Neural progenitor cell (in vitro differentiated cells): ENCODE results near the gene PCDHGA4. TPM values are rescaled to one million over a fixed set of nuclear protein-coding genes. Genes with fewer than 3 reads are reported as not detected.

Experiments
- DNase-seq: peaks from one replicate; pipeline ENCODE4 v3.0.0-alpha.2; 2016; ENCODE audit warnings: low spot score
- H2AFZ ChIP-seq: fragments of 200-600 bp; sonication (generic); replicated peaks from 2 replicates; pipeline ENCODE4 v1.6.1; 2016; ENCODE audit warnings: antibody characterized with exemption
- H3F3A ChIP-seq: fragments of 200-600 bp; sonication (generic); 2 replicates; pipeline ENCODE4 v1.6.1; 2016; ENCODE audit warnings: antibody characterized with exemption, low read depth
- H3K27ac ChIP-seq: fragments of 200-600 bp; sonication (generic); 2 replicates; pipeline ENCODE4 v1.5.1; 2016; ENCODE audit warnings: mild to moderate bottlenecking
- H3K27me3 ChIP-seq: fragments of 200-600 bp; sonication (generic); 2 replicates; pipeline ENCODE4 v1.6.1; 2016; ENCODE audit warnings: mild to moderate bottlenecking, moderate library complexity
- H3K36me3 ChIP-seq: fragments of 200-600 bp; sonication (generic); 2 replicates; pipeline ENCODE4 v1.5.1; 2016
- H3K4me1 ChIP-seq: fragments of 200-600 bp; sonication (generic); 2 replicates; pipeline ENCODE4 v1.6.1; 2016; ENCODE audit warnings: mixed run types
- H3K4me2 ChIP-seq: fragments of 200-600 bp; sonication (generic); 2 replicates; pipeline ENCODE4 v1.6.1; 2016
- H3K4me3 ChIP-seq: fragments of 200-600 bp; sonication (generic); 2 replicates; pipeline ENCODE4 v1.5.1; 2016
- H3K79me2 ChIP-seq: fragments of 200-600 bp; sonication (generic); 2 replicates; pipeline ENCODE4 v1.6.1; 2016; ENCODE audit warnings: low read depth
- H3K9ac ChIP-seq: fragments of 200-600 bp; sonication (generic); 2 replicates; pipeline ENCODE4 v1.6.1; 2016
- H3K9me3 ChIP-seq: fragments of 200-600 bp; sonication (generic); 2 replicates; pipeline ENCODE4 v1.5.1; 2016; ENCODE audit warnings: low read depth
- H4K20me1 ChIP-seq: fragments of 200-600 bp; sonication (generic); 2 replicates; pipeline ENCODE4 v1.6.1; 2016; ENCODE audit warnings: low read depth
- H3K27ac Mint-ChIP-seq: 3 replicates; pipeline ENCODE4 v1.8.0; 2021; ENCODE audit warnings: mixed read lengths
- H3K27me3 Mint-ChIP-seq: 2 replicates; pipeline ENCODE4 v1.8.0; 2022; ENCODE audit warnings: low read depth, mild to moderate bottlenecking, inconsistent platforms, moderate library complexity, mixed read lengths; ENCODE audit not compliant: insufficient read depth
- H3K36me3 Mint-ChIP-seq: 3 replicates; pipeline ENCODE4 v1.8.0; 2021; ENCODE audit warnings: mixed read lengths
- H3K4me1 Mint-ChIP-seq: 3 replicates; pipeline ENCODE4 v1.8.0; 2021; ENCODE audit warnings: mixed read lengths
- H3K4me3 Mint-ChIP-seq: 3 replicates; pipeline ENCODE4 v1.8.0; 2021; ENCODE audit warnings: mild to moderate bottlenecking, moderate library complexity, mixed read lengths
- H3K9me3 Mint-ChIP-seq: 3 replicates; pipeline ENCODE4 v1.8.0; 2020; ENCODE audit warnings: mixed read lengths
- CTCF ChIP-seq: fragments of 200-600 bp; sonication (generic); IDR thresholded peaks from 2 replicates; pipeline ENCODE4 v1.5.1; 2017; ENCODE audit warnings: antibody characterized with exemption, mild to moderate bottlenecking
- EZH2 ChIP-seq: fragments of 200-600 bp; sonication (generic); IDR thresholded peaks from 2 replicates; pipeline ENCODE4 v1.6.1; 2017; ENCODE audit warnings: antibody characterized with exemption, mild to moderate bottlenecking, moderate library complexity
- EZH2phosphoT487 ChIP-seq: fragments of 200-600 bp; sonication (generic); IDR thresholded peaks from 2 replicates; pipeline ENCODE4 v1.6.1; 2017; ENCODE audit warnings: antibody characterized with exemption
- total RNA-seq: library from RNA; depleted of rRNA; stranded (reverse); fragments of >200 nt; gene quantifications from 2 replicates; pipeline ENCODE4 v1.2.3, GENCODE V29; 2015; ENCODE audit warnings: low replicate concordance

PCDHGA4 gene
- total RNA-seq, 1 donor from 2014 or later, result 2.4 TPM

- H3K9me3 ChIP-seq, result peaks cover 26% of the 10 kb centered on the region
- H3K4me1 Mint-ChIP-seq, result peaks cover 4% of the 10 kb centered on the region
- H3K79me2 ChIP-seq, result peaks cover 31% of the 10 kb centered on the region
- H3K36me3 ChIP-seq, result peaks cover 25% of the 10 kb centered on the region
- H3K27me3 Mint-ChIP-seq, result peaks cover 5% of the 10 kb centered on the region
- no peak overlapping the region for H3K4me3 ChIP-seq
- no peaks in the 10 kb centered on the region for H3K27me3 ChIP-seq
- peak overlapping the region; percentile 15 for H3K4me3 Mint-ChIP-seq
- H3K27ac ChIP-seq, result no peak overlapping the region
- no peak overlapping the region for H2AFZ ChIP-seq
- H3K36me3 Mint-ChIP-seq, result peaks cover 31% of the 10 kb centered on the region
- DNase-seq, result no peak
- H3K4me1 ChIP-seq, result no peaks in the 10 kb centered on the region
- no peaks in the 10 kb centered on the region for H4K20me1 ChIP-seq
- peaks cover 17% of the 10 kb centered on the region for H3F3A ChIP-seq
- no peak overlapping the region for H3K9ac ChIP-seq
- no peak overlapping the region for H3K4me2 ChIP-seq
- H3K9me3 Mint-ChIP-seq, result peaks cover 64% of the 10 kb centered on the region
- no peak overlapping the region for H3K27ac Mint-ChIP-seq
- TF ChIP-seq EZH2 (no peak), CTCF (no peak), EZH2phosphoT487 (no peak)
Measured at GRCh38 chr5:141322261-141322660, 32.6 kb upstream of the PCDHGA4 start.

- Histone ChIP-seq H2AFZ (peak overlapping the region; percentile 81), H3K27ac (no peak overlapping the region)
Measured at GRCh38 chr5:141326088-141326854, 28.6 kb upstream of the PCDHGA4 start.

GRCh38 chr5:141328231-141328630 lies 26.6 kb upstream of the PCDHGA4 start:
- peaks cover 37% of the 10 kb centered on the region for H3K9me3 Mint-ChIP-seq

More at GRCh38 chr5:141326088-141326854, 28.6 kb upstream of the PCDHGA4 start:
- peaks cover 4% of the 10 kb centered on the region for H3K36me3 ChIP-seq
- no peaks in the 10 kb centered on the region for H3K4me1 ChIP-seq
- Mint-ChIP-seq H3K9me3 (peaks cover 38% of the 10 kb centered on the region), H3K4me1 (no peaks in the 10 kb centered on the region), H3K4me3 (no peak overlapping the region), H3K27me3 (peaks cover 2% of the 10 kb centered on the region), H3K36me3 (peaks cover 3% of the 10 kb centered on the region), H3K27ac (no peak overlapping the region)
- no peaks in the 10 kb centered on the region for H3K27me3 ChIP-seq
- H3K4me2 ChIP-seq, result peak overlapping the region; percentile 61
- no peaks in the 10 kb centered on the region for H3F3A ChIP-seq
- no peaks in the 10 kb centered on the region for H3K79me2 ChIP-seq
- TF ChIP-seq EZH2, result no peak
- TF ChIP-seq CTCF, result peak; percentile 61
- no peak for TF ChIP-seq EZH2phosphoT487
- H4K20me1 ChIP-seq, result no peaks in the 10 kb centered on the region
- H3K9me3 ChIP-seq, result peaks cover 6% of the 10 kb centered on the region
- H3K4me3 ChIP-seq, result peak overlapping the region; percentile 27
- H3K9ac ChIP-seq, result no peak overlapping the region
- peak; percentile 65 for DNase-seq

More at GRCh38 chr5:141328231-141328630, 26.6 kb upstream of the PCDHGA4 start:
- Histone ChIP-seq H3K4me2 (no peak overlapping the region), H3K36me3 (peaks cover 4% of the 10 kb centered on the region), H4K20me1 (no peaks in the 10 kb centered on the region), H3K9me3 (peaks cover 6% of the 10 kb centered on the region), H3K79me2 (no peaks in the 10 kb centered on the region), H2AFZ (no peak overlapping the region), H3K27me3 (no peaks in the 10 kb centered on the region), H3K4me3 (no peak overlapping the region), H3K9ac (no peak overlapping the region), H3F3A (no peaks in the 10 kb centered on the region), H3K4me1 (no peaks in the 10 kb centered on the region), H3K27ac (no peak overlapping the region)
- Mint-ChIP-seq H3K27ac (no peak overlapping the region), H3K4me3 (no peak overlapping the region), H3K4me1 (no peaks in the 10 kb centered on the region), H3K36me3 (no peaks in the 10 kb centered on the region), H3K27me3 (peaks cover 6% of the 10 kb centered on the region)
- DNase-seq, result no peak
- TF ChIP-seq EZH2phosphoT487 (no peak), CTCF (no peak), EZH2 (no peak)
